ENCODE results near the gene TLL1. TPM values are rescaled to one million over a fixed set of nuclear protein-coding genes. Genes with fewer than 3 reads are reported as not detected.

The TLL1 gene
- total RNA-seq, 3 donors from 2014 or later, result 4.0 to 11.5 (median 4.3) TPM

DNA sequence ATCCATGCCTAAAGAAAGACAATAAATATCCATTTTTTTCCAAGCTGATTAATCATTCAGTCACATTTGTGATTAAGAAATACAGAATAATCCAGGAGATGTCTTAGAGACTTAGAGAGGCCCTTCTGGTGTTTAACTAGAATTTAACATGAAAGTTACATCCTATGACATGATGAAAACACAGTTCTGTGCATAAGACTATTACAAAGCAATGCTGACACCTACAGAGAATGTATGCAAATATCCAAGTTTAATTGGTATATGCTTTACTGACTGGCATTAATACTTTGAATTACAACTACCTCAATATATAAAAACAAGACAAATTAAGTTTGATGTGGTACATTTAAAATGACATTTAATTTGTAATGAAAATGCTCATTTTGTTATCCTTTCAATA lies 17.8 kb upstream of the TLL1 start:
- Histone ChIP-seq H3K4me3 (no peak overlapping the region), H3K9me3 (no peaks in the 10 kb centered on the region), H3K27ac (no peak overlapping the region), H3K36me3 (no peaks in the 10 kb centered on the region), H3K4me1 (no peaks in the 10 kb centered on the region), H3K27me3 (no peaks in the 10 kb centered on the region)
- intact Hi-C loops (cut with DNase I; ENCODE audit: low total_unique reads), result no loop called here
- TF ChIP-seq POLR2A (IDR thresholded peaks at IDR 0.05) (no peak), POLR2AphosphoS5 (IDR thresholded peaks at IDR 0.05) (no peak)
- TF ChIP-seq, protein P1, sequence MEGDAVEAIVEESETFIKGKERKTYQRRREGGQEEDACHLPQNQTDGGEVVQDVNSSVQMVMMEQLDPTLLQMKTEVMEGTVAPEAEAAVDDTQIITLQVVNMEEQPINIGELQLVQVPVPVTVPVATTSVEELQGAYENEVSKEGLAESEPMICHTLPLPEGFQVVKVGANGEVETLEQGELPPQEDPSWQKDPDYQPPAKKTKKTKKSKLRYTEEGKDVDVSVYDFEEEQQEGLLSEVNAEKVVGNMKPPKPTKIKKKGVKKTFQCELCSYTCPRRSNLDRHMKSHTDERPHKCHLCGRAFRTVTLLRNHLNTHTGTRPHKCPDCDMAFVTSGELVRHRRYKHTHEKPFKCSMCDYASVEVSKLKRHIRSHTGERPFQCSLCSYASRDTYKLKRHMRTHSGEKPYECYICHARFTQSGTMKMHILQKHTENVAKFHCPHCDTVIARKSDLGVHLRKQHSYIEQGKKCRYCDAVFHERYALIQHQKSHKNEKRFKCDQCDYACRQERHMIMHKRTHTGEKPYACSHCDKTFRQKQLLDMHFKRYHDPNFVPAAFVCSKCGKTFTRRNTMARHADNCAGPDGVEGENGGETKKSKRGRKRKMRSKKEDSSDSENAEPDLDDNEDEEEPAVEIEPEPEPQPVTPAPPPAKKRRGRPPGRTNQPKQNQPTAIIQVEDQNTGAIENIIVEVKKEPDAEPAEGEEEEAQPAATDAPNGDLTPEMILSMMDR (IDR thresholded peaks at IDR 0.05), result no peak
- DNase-seq (ENCODE audit: low spot score in 2 of 2), result no peak

DNA sequence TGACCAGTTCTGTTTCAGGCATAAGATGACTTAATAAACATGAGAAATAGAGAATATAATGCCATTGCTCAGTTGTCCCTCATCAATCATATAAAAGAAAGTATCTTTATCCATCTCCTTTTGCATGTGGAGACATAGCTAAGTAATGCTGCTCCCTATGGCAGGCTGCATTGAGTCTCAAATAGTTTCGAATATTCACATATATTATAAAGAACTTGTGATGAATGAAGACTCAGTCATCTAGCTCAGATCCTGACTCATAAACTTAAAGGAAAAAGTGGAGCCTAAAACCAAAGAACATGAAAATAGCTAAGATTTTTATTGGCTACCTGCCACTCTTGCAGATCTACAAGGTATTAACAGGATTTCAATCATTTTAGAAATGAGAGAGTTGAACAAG lies 11.7 kb upstream of the TLL1 start:
- H3K4me3 ChIP-seq, result no peak overlapping the region
- TF ChIP-seq, protein P1 (IDR thresholded peaks at IDR 0.05), result no peak
- TF ChIP-seq POLR2AphosphoS5 (IDR thresholded peaks at IDR 0.05), result no peak
- TF ChIP-seq POLR2A (IDR thresholded peaks at IDR 0.05), result no peak
- no peaks in the 10 kb centered on the region for H3K9me3 ChIP-seq
- no peaks in the 10 kb centered on the region for H3K36me3 ChIP-seq
- H3K27me3 ChIP-seq, result no peaks in the 10 kb centered on the region
- intact Hi-C loops (cut with DNase I; ENCODE audit: low total_unique reads), result no loop called here
- no peak overlapping the region for H3K27ac ChIP-seq
- H3K4me1 ChIP-seq, result no peaks in the 10 kb centered on the region
- DNase-seq (ENCODE audit: low spot score in 2 of 2), result no peak

DNA sequence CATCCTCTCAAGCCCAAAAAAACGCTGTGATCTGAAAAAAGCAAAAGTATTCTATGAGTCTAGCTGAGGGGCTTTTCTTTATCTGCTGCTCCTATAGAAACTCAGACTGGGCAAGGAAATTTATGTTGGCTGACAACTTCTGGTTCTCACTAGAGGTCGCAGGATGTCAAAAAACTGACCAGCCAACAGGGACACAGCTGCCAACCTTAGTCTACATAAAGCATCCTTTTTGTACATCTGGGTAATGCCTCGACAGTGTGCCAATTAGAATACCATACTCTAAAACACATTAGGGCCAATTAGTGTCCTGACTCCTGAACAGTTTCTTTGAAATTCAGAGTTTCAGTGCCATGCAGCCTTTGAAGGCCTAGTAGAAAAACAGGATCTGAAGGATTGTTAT lies 8.8 kb upstream of the TLL1 start:
- Histone ChIP-seq H3K4me1 (no peaks in the 10 kb centered on the region), H3K4me3 (no peak overlapping the region), H3K9me3 (no peaks in the 10 kb centered on the region), H3K27me3 (no peaks in the 10 kb centered on the region), H3K36me3 (no peaks in the 10 kb centered on the region), H3K27ac (no peak overlapping the region)
- DNase-seq (ENCODE audit: low spot score in 2 of 2), result no peak
- TF ChIP-seq POLR2A (IDR thresholded peaks at IDR 0.05), result no peak
- TF ChIP-seq POLR2AphosphoS5 (IDR thresholded peaks at IDR 0.05), result no peak
- TF ChIP-seq, protein P1 (IDR thresholded peaks at IDR 0.05), result no peak
- intact Hi-C loops (cut with DNase I; ENCODE audit: low total_unique reads), result no loop called here

DNA sequence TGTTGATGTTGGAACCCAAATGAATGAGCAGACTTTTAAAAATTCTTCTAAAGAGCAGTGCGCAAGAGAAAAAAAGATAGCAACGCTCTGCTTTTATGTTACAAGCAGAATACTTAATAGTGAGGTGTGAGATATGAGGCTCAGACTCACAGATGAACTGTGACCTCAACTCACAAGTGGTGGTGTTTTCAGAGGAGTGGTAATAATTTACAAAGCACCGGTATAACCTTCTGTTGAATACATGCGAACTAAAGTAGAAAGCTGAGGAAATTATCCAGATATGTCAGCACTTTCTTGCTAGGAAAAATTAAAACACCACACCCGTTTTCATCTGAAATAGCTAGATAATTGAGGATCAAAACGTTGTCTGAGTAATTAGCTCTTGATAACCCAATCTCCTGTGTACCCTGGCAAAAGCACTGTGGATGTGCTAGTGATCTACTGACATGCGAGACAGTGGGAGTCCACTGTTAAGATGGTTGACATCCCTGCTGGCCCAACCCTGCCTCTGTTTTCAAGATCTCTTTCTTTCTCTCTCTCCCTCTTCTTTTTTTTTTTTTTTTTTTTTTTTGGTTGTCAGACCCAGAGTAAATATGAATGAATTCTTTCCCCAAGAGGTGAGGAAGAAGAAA lies 6.9 kb upstream of the TLL1 start:
- no peak overlapping the region for H3K4me3 ChIP-seq

DNA sequence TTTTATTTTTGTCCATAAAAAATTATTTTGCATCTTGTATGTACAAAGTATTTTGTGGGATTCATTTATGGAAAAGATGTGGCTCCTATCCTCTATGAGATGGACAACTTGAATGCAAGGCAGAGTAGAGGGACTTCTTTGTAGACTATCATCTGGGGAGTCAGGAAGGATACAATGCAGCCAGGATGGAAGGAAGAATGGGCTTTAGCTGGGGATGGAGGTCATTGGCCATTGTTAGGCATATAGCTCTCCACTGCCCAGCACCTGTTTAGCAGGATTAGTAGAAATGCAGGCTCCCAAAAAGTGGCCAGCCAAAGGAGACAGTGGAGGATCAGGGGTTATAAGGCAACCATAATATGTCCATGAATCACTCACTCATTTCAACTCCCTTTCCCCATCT lies 5.1 kb upstream of the TLL1 start:
- H3K36me3 ChIP-seq, result no peaks in the 10 kb centered on the region
- H3K27ac ChIP-seq, result no peak overlapping the region
- DNase-seq (ENCODE audit: low spot score in 2 of 2), result no peak
- H3K4me1 ChIP-seq, result no peaks in the 10 kb centered on the region
- no peak overlapping the region for H3K4me3 ChIP-seq
- intact Hi-C loops (cut with DNase I; ENCODE audit: low total_unique reads), result no loop called here
- no peaks in the 10 kb centered on the region for H3K27me3 ChIP-seq
- TF ChIP-seq POLR2AphosphoS5 (IDR thresholded peaks at IDR 0.05) (no peak), POLR2A (IDR thresholded peaks at IDR 0.05) (no peak)
- TF ChIP-seq, protein P1 (IDR thresholded peaks at IDR 0.05), result no peak
- H3K9me3 ChIP-seq, result no peaks in the 10 kb centered on the region

More for the DNA sequence above, 6.9 kb upstream of the TLL1 start:
- no peaks in the 10 kb centered on the region for H3K9me3 ChIP-seq
- intact Hi-C loops (cut with DNase I; ENCODE audit: low total_unique reads), result no loop called here
- H3K36me3 ChIP-seq, result no peaks in the 10 kb centered on the region
- H3K27me3 ChIP-seq, result no peaks in the 10 kb centered on the region
- no peak overlapping the region for H3K27ac ChIP-seq
- no peak for DNase-seq (ENCODE audit: low spot score in 2 of 2)
- no peaks in the 10 kb centered on the region for H3K4me1 ChIP-seq
- no peak for TF ChIP-seq POLR2A (IDR thresholded peaks at IDR 0.05)
- no peak for TF ChIP-seq POLR2AphosphoS5 (IDR thresholded peaks at IDR 0.05)
- TF ChIP-seq, protein P1 (IDR thresholded peaks at IDR 0.05), result no peak

All from breast epithelium (tissue), 4 donors.